Myocyte (in vitro differentiated cells): Measurements from ENCODE around the gene BMP6. TPM values are rescaled to one million over a fixed set of nuclear protein-coding genes. Genes with fewer than 3 reads are reported as not detected.
"Not testable (repeated sequence)": the region's sequence is repeated elsewhere in the genome, so short reads cannot be mapped to it uniquely, and the experiment has no call there.

Experiments used
- DNase-seq: peaks from one replicate; pipeline ENCODE4 v3.0.0-alpha.2; 2012; ENCODE audit warnings: low read depth
- total RNA-seq: library from RNA; depleted of rRNA; stranded (reverse); fragments of >200 nt; gene quantifications from 2 replicates; pipeline ENCODE4 v1.2.3, GENCODE V29; 2014

Gene BMP6
- total RNA-seq, 1 donor from 2014 or later = 0.19 TPM

- DNase-seq = peak; percentile 40
Measured at GRCh38 chr6:7881765-7882500, 156.0 kb downstream of the BMP6 start.

GRCh38 chr6:7882505-7883257 lies 156.8 kb downstream of the BMP6 start:
- DNase-seq = no peak

- no peak for DNase-seq
Measured at GRCh38 chr6:7883381-7883780, 157.5 kb downstream of the BMP6 start.

GRCh38 chr6:7886132-7886531 lies 160.2 kb downstream of the BMP6 start:
- DNase-seq = no peak

GRCh38 chr6:7887278-7887991 lies 161.5 kb downstream of the BMP6 start:
- no peak for DNase-seq

- no peak for DNase-seq
Measured at GRCh38 chr6:7888587-7889357, 162.9 kb downstream of the BMP6 start.

- no peak for DNase-seq
Measured at GRCh38 chr6:7891078-7891872, 165.4 kb downstream of the BMP6 start.

- not testable (repeated sequence) for DNase-seq
Measured at GRCh38 chr6:7892367-7892766, 166.5 kb downstream of the BMP6 start.

- DNase-seq = no peak
Measured at GRCh38 chr6:7893342-7893741, 167.4 kb downstream of the BMP6 start.

- no peak for DNase-seq
Measured at GRCh38 chr6:7894262-7895124, 168.6 kb downstream of the BMP6 start.

GRCh38 chr6:7895125-7895423 lies 169.2 kb downstream of the BMP6 start:
- DNase-seq = no peak

- DNase-seq = no peak
Measured at GRCh38 chr6:7896465-7896987, 170.6 kb downstream of the BMP6 start.

- no peak for DNase-seq
Measured at GRCh38 chr6:7897461-7898192, 171.7 kb downstream of the BMP6 start.

- not testable (repeated sequence) for DNase-seq
Measured at GRCh38 chr6:7898193-7898586, 172.3 kb downstream of the BMP6 start.

- DNase-seq = no peak
Measured at GRCh38 chr6:7899101-7899888, 173.4 kb downstream of the BMP6 start.

- DNase-seq = no peak
Measured at GRCh38 chr6:7899889-7900213, 174.0 kb downstream of the BMP6 start.

- DNase-seq = no peak
Measured at GRCh38 chr6:7900621-7901020, 174.7 kb downstream of the BMP6 start.

- DNase-seq = no peak
Measured at GRCh38 chr6:7901056-7901455, 175.2 kb downstream of the BMP6 start.
